Endothelial cell of umbilical vein (primary cell): ENCODE measurements around the gene PPP1CA. TPM values are rescaled to one million over a fixed set of nuclear protein-coding genes. Genes with fewer than 3 reads are reported as not detected.
A peak's percentile ranks its signal among the peaks of the same experiment; 100 is the strongest.

Experiments
- BruUV-seq: library from RNA; stranded (reverse); fragments of 400-500 nt; replicated peaks from 2 replicates; lab custom pipeline; 2021; lab: Mats Ljungman, UMichigan
- CTCF ChIA-PET: fragments of 300-600, 350-600 bp; sonication (Branson Sonifier 250); formaldehyde crosslinking; loops from one replicate; lab custom pipeline; 2021; ENCODE audit warnings: antibody characterized with exemption, inconsistent platforms; lab: Charles Lee
- POLR2A ChIA-PET: fragments of 300-600, 350-600 bp; sonication (Branson Sonifier 250); formaldehyde crosslinking; loops from one replicate; lab custom pipeline; 2021; ENCODE audit warnings: antibody characterized with exemption, inconsistent platforms; lab: Charles Lee
- DNase-seq: peaks from one replicate; pipeline ENCODE4 v3.0.0-alpha.2; 2011; ENCODE audit warnings: low read depth, low spot score
- FAIRE-seq: peaks from 2 replicates; lab custom pipeline; 2011; peaks lifted over from hg19 to GRCh38; lab: Jason Lieb, UNC
- H2AFZ ChIP-seq: 2 replicates; pipeline ENCODE4 v1.6.0; 2012; ENCODE audit warnings: low read depth, low read length, control low read depth, inconsistent platforms
- H3K27ac ChIP-seq: 2 replicates; pipeline ENCODE4 v1.5.1; 2011; ENCODE audit warnings: low read depth, mild to moderate bottlenecking, control low read depth, low read length, moderate library complexity; ENCODE audit not compliant: insufficient read depth
- H3K27me3 ChIP-seq, 2 experiments: 2 replicates each; pipeline versions ENCODE4 v1.6.0 to v1.6.1; 2011; ENCODE audit warnings: low read length in 2 of 2, mixed read lengths in 1 of 2; ENCODE audit not compliant: control insufficient read depth in 2 of 2, insufficient read depth in 2 of 2
- H3K36me3 ChIP-seq, 2 experiments: 2 replicates in 1 of 2; 3 replicates in 1 of 2; pipeline ENCODE4 v1.5.1; 2011; ENCODE audit warnings: low read length in 2 of 2, mild to moderate bottlenecking in 1 of 2, moderate library complexity in 1 of 2; ENCODE audit not compliant: control insufficient read depth in 2 of 2, insufficient read depth in 2 of 2; ENCODE audit errors: extremely low read depth in 1 of 2
- H3K4me1 ChIP-seq: 3 replicates; pipeline ENCODE4 v1.5.1; 2011; ENCODE audit warnings: mild to moderate bottlenecking, low read length; ENCODE audit not compliant: control insufficient read depth, insufficient read depth; ENCODE audit errors: extremely low read depth
- H3K4me2 ChIP-seq: 2 replicates; pipeline ENCODE4 v1.6.1; 2011; ENCODE audit warnings: low read length, control low read depth, mixed read lengths; ENCODE audit not compliant: insufficient read depth
- H3K4me3 ChIP-seq, 3 experiments: fragments of 200-600 bp in 1 of 3; sonication (generic), shearing (Covaris generic) in 1 of 3; replicated peaks in 1 of 3; 2 replicates each; pipeline ENCODE4 v1.5.1; 2011 to 2016; ENCODE audit warnings: control low read depth in 3 of 3, low read length in 3 of 3, mild to moderate bottlenecking in 2 of 3, inconsistent platforms in 1 of 3, low read depth in 1 of 3, moderate library complexity in 1 of 3; ENCODE audit not compliant: insufficient read depth in 1 of 3
- H3K79me2 ChIP-seq: 2 replicates; pipeline ENCODE4 v1.6.0; 2012; ENCODE audit warnings: low read length, inconsistent platforms; ENCODE audit not compliant: control insufficient read depth, insufficient read depth
- H3K9ac ChIP-seq: replicated peaks from 2 replicates; pipeline ENCODE3; 2011; ENCODE audit warnings: low read length, control low read depth; ENCODE audit not compliant: insufficient read depth; ENCODE audit errors: extremely low read depth
- H3K9me1 ChIP-seq: replicated peaks from 3 replicates; pipeline ENCODE4 v1.6.0; 2011; ENCODE audit warnings: mild to moderate bottlenecking, low read length; ENCODE audit not compliant: control insufficient read depth, insufficient read depth; ENCODE audit errors: extremely low read depth
- H3K9me3 ChIP-seq: replicated peaks from 2 replicates; pipeline ENCODE4 v1.5.1; 2012; ENCODE audit warnings: low read length, inconsistent platforms; ENCODE audit not compliant: control insufficient read depth, insufficient read depth
- H4K20me1 ChIP-seq: replicated peaks from 2 replicates; pipeline ENCODE3; 2011; ENCODE audit warnings: mild to moderate bottlenecking, low read length; ENCODE audit not compliant: control insufficient read depth, insufficient read depth; ENCODE audit errors: extremely low read depth
- FOS ChIP-seq: IDR thresholded peaks from 2 replicates; pipeline ENCODE4 v1.6.1; 2011; ENCODE audit warnings: mild to moderate bottlenecking, low read length, moderate library complexity, borderline replicate concordance; ENCODE audit not compliant: insufficient read depth
- GATA2 ChIP-seq: IDR thresholded peaks from 2 replicates; pipeline ENCODE4 v1.7.0; 2011; ENCODE audit warnings: low read depth, mild to moderate bottlenecking, moderate library complexity, mixed read lengths, low read length; ENCODE audit not compliant: insufficient read length, insufficient read depth
- POLR2AphosphoS5 ChIP-seq: IDR thresholded peaks from 2 replicates; pipeline ENCODE4 v1.6.1; 2012; ENCODE audit warnings: low read depth, mild to moderate bottlenecking, control low read depth, low read length, moderate library complexity; ENCODE audit not compliant: insufficient read depth
- dilution Hi-C: fragments of 300-500 bp; cut with MboI; formaldehyde crosslinking; loops from one replicate; pipeline ENCODE4 v1.15.0; 2019; ENCODE audit warnings: low sequenced_read_pairs; ENCODE audit not compliant: extremely low pct_ligation_motif_present
- intact Hi-C: fragments of 100-400 bp; cut with micrococcal nuclease; formaldehyde crosslinking; loops from one replicate; pipeline ENCODE4 v1.10.0; 2022
- polyA plus RNA-seq, 4 experiments: library from polyadenylated mRNA; depleted of rRNA in 3 of 4; stranded (reverse) in 3 of 4; unstranded in 1 of 4; fragments of >200 nt; gene quantifications; 2 replicates each; pipeline versions ENCODE4 v1.2.1 to v1.2.3, GENCODE V29; 2011 to 2012; ENCODE audit warnings: missing spikeins in 1 of 4
- total RNA-seq: library from RNA; stranded (reverse); gene quantifications from 2 replicates; pipeline ENCODE4 v1.2.3, GENCODE V29; 2021
- TF ChIP-seq, protein P1 (sequence below), 2 donors: IDR thresholded peaks; 1 replicate in 1 of 2; 2 replicates in 1 of 2; pipeline ENCODE4 v1.5.1; 2011; ENCODE audit warnings: low read length in 2 of 2, mild to moderate bottlenecking in 2 of 2, moderate library complexity in 2 of 2, control low read depth in 1 of 2, inconsistent platforms in 1 of 2, low read depth in 1 of 2; ENCODE audit not compliant: insufficient read depth in 1 of 2; ENCODE audit errors: extremely low read depth in 1 of 2

Gene PPP1CA
- total and polyA plus RNA-seq, 2 donors (not counting 3 experiments of a cell fraction or from before 2014, with no cell fraction given), result 192 to 419 TPM

GRCh38 chr11:67371189-67371910 is 30.3 kb downstream of the PPP1CA start:
- Histone ChIP-seq H3K27ac (no peak overlapping the region), H3K27me3 (peaks cover 0 to 3% of the 10 kb centered on the region in 2 experiments), H3K4me1 (peaks cover 38% of the 10 kb centered on the region), H3K36me3 (no peaks in the 10 kb centered on the region), H3K4me2 (no peak overlapping the region), H2AFZ (no peak overlapping the region), H3K4me3 (no peak overlapping the region), H4K20me1 (no peaks in the 10 kb centered on the region), H3K9ac (no peak overlapping the region), H3K9me1 (no peaks in the 10 kb centered on the region), H3K9me3 (no peaks in the 10 kb centered on the region), H3K79me2 (peaks cover 14% of the 10 kb centered on the region)
- DNase-seq (no peak), FAIRE-seq (peak; percentile 12)
- dilution Hi-C loops (no loop called here), intact Hi-C loops (no loop called here)
- TSS peak; percentile 32 for BruUV-seq
- TF ChIP-seq FOS, result no peak
- TF ChIP-seq, protein P1, sequence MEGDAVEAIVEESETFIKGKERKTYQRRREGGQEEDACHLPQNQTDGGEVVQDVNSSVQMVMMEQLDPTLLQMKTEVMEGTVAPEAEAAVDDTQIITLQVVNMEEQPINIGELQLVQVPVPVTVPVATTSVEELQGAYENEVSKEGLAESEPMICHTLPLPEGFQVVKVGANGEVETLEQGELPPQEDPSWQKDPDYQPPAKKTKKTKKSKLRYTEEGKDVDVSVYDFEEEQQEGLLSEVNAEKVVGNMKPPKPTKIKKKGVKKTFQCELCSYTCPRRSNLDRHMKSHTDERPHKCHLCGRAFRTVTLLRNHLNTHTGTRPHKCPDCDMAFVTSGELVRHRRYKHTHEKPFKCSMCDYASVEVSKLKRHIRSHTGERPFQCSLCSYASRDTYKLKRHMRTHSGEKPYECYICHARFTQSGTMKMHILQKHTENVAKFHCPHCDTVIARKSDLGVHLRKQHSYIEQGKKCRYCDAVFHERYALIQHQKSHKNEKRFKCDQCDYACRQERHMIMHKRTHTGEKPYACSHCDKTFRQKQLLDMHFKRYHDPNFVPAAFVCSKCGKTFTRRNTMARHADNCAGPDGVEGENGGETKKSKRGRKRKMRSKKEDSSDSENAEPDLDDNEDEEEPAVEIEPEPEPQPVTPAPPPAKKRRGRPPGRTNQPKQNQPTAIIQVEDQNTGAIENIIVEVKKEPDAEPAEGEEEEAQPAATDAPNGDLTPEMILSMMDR (IDR thresholded peaks at IDR 0.05; ENCODE audit: extremely low read depth in 1 of 2, insufficient read depth in 1 of 2, low read depth in 1 of 2, low read length in 2 of 2), result peak; percentile 32 to 61
- no peak for TF ChIP-seq GATA2
- TF ChIP-seq POLR2AphosphoS5, result no peak
- POLR2A ChIA-PET, result interaction anchor here (1.8 kb wide), 1 partner anchor 14 kb away, joined by 13 read pairs; no protein-coding TSS in a partner anchor
- CTCF ChIA-PET, result interaction anchor here (0.7 to 19.7 kb wide), 7 partner anchors 10 to 107 kb away, joined by 4 to 1051 read pairs (median 6); partner anchors contain the start of genes POLD4 and PPP1CA
